IMR-90 (cell line): Measurements from ENCODE around the gene KBTBD8. TPM values are rescaled to one million over a fixed set of nuclear protein-coding genes. Genes with fewer than 3 reads are reported as not detected.

ENCODE experiments used
- ATAC-seq: fragments of 200-7000 bp; cut with Tn5 transposase; 2 replicates; pipeline ENCODE4 v1.9.1; 2020; ENCODE audit warnings: low read depth, mild to moderate bottlenecking, moderate library complexity
- BruUV-seq: library from RNA; stranded (reverse); fragments of 400-500 nt; replicated peaks from 2 replicates; lab custom pipeline; 2021; lab: Mats Ljungman, UMichigan
- CTCF ChIA-PET: fragments of 300-600 bp; formaldehyde crosslinking; extraction: SDS; loops from one replicate; lab custom pipeline; 2021; ENCODE audit warnings: antibody characterized with exemption; lab: Yijun Ruan, JAX
- POLR2A ChIA-PET: fragments of 300-600 bp; sonication (Branson Sonifier 250); formaldehyde crosslinking; loops from one replicate; lab custom pipeline; 2022; ENCODE audit warnings: antibody characterized with exemption; ENCODE audit not compliant: unreplicated experiment; lab: Charles Lee
- DNase-seq: peaks from one replicate; pipeline ENCODE4 v3.0.0; 2013
- H2AFZ ChIP-seq: replicated peaks from 2 replicates; pipeline ENCODE3; 2013; ENCODE audit warnings: low read length, mild to moderate bottlenecking; ENCODE audit not compliant: poor library complexity
- H2AK5ac ChIP-seq: 2 replicates; pipeline ENCODE4 v1.6.1; 2013; ENCODE audit warnings: low read depth, low read length, inconsistent platforms
- H2AK9ac ChIP-seq: replicated peaks from 2 replicates; pipeline ENCODE3; 2013; ENCODE audit warnings: mild to moderate bottlenecking, low read depth, low read length, moderate library complexity; ENCODE audit not compliant: poor library complexity
- H2BK120ac ChIP-seq: 2 replicates; pipeline ENCODE4 v1.6.1; 2013; ENCODE audit warnings: low read depth, low read length, inconsistent platforms
- H2BK15ac ChIP-seq: 3 replicates; pipeline ENCODE4 v1.6.1; 2013; ENCODE audit warnings: low read depth, low read length, inconsistent platforms
- H2BK20ac ChIP-seq: 2 replicates; pipeline ENCODE4 v1.6.1; 2013; ENCODE audit warnings: low read depth, mild to moderate bottlenecking, inconsistent platforms, low read length, moderate library complexity
- H2BK5ac ChIP-seq: 2 replicates; pipeline ENCODE4 v1.6.1; 2013; ENCODE audit warnings: mild to moderate bottlenecking, low read depth, low read length, inconsistent platforms; ENCODE audit not compliant: poor library complexity, severe bottlenecking
- H3K14ac ChIP-seq: replicated peaks from 2 replicates; pipeline ENCODE4 v1.6.1; 2013; ENCODE audit warnings: low read depth, low read length, inconsistent platforms
- H3K18ac ChIP-seq: 2 replicates; pipeline ENCODE4 v1.6.1; 2013; ENCODE audit warnings: low read depth, low read length, control low read depth
- H3K23ac ChIP-seq: 2 replicates; pipeline ENCODE4 v1.6.1; 2013; ENCODE audit warnings: low read depth, low read length, inconsistent platforms
- H3K27ac ChIP-seq: 2 replicates; pipeline ENCODE4 v1.5.1; 2013; ENCODE audit warnings: mild to moderate bottlenecking, control low read depth, low read length; ENCODE audit not compliant: insufficient read depth
- H3K27me3 ChIP-seq: 2 replicates; pipeline ENCODE4 v1.6.1; 2013; ENCODE audit warnings: low read length; ENCODE audit not compliant: control insufficient read depth, insufficient read depth
- H3K36me3 ChIP-seq: 2 replicates; pipeline ENCODE4 v1.6.1; 2013; ENCODE audit warnings: low read length, mixed read lengths; ENCODE audit not compliant: control insufficient read depth, insufficient read depth
- H3K4ac ChIP-seq: 2 replicates; pipeline ENCODE4 v1.6.1; 2013; ENCODE audit warnings: low read depth, low read length, inconsistent platforms
- H3K4me1 ChIP-seq: 2 replicates; pipeline ENCODE4 v1.6.1; 2013; ENCODE audit warnings: low read length, mixed read lengths; ENCODE audit not compliant: control insufficient read depth, insufficient read depth
- H3K4me2 ChIP-seq: 2 replicates; pipeline ENCODE4 v1.6.1; 2013; ENCODE audit warnings: low read depth, mild to moderate bottlenecking, control low read depth, low read length, moderate library complexity
- H3K4me3 ChIP-seq: 2 replicates; pipeline ENCODE4 v1.5.1; 2013; ENCODE audit warnings: low read depth, mild to moderate bottlenecking, control low read depth, low read length, moderate library complexity; ENCODE audit not compliant: insufficient read depth
- H3K56ac ChIP-seq: 2 replicates; pipeline ENCODE4 v1.6.1; 2013; ENCODE audit warnings: low read length, inconsistent platforms; ENCODE audit not compliant: insufficient read depth; ENCODE audit errors: extremely low read depth
- H3K79me1 ChIP-seq, 2 experiments: 2 replicates each; pipeline ENCODE4 v1.6.1; 2013; ENCODE audit warnings: low read length in 2 of 2, inconsistent platforms in 1 of 2, low read depth in 1 of 2
- H3K9ac ChIP-seq: 2 replicates; pipeline ENCODE4 v1.6.1; 2013; ENCODE audit warnings: low read depth, low read length, control low read depth
- H3K9me1 ChIP-seq: 2 replicates; pipeline ENCODE4 v1.6.1; 2013; ENCODE audit warnings: low read length, inconsistent platforms; ENCODE audit not compliant: insufficient read depth
- H3K9me3 ChIP-seq: 2 replicates; pipeline ENCODE4 v1.6.1; 2013; ENCODE audit warnings: low read length; ENCODE audit not compliant: control insufficient read depth, insufficient read depth
- H4K20me1 ChIP-seq: 2 replicates; pipeline ENCODE4 v1.6.1; 2013; ENCODE audit warnings: low read length, inconsistent platforms; ENCODE audit not compliant: insufficient read depth
- H4K5ac ChIP-seq: 2 replicates; pipeline ENCODE4 v1.6.1; 2013; ENCODE audit warnings: mild to moderate bottlenecking, low read depth, low read length, control low read depth
- H4K8ac ChIP-seq, 2 experiments: 2 replicates each; pipeline ENCODE4 v1.6.1; 2013; ENCODE audit warnings: low read depth in 2 of 2, low read length in 2 of 2, control low read depth in 1 of 2, inconsistent platforms in 1 of 2
- H4K91ac ChIP-seq: 2 replicates; pipeline ENCODE4 v1.6.1; 2013; ENCODE audit warnings: low read depth, low read length, inconsistent platforms; ENCODE audit not compliant: insufficient read depth
- MAFK ChIP-seq: IDR thresholded peaks from 2 replicates; pipeline ENCODE4 v1.6.1; 2012; ENCODE audit warnings: low read depth, low read length, improper control_type of control experiment
- MAZ ChIP-seq: IDR thresholded peaks from 2 replicates; pipeline ENCODE4 v1.6.1; 2012; ENCODE audit warnings: low read depth, mild to moderate bottlenecking, low read length, improper control_type of control experiment, moderate library complexity, borderline replicate concordance
- RAD21 ChIP-seq: IDR thresholded peaks from 2 replicates; pipeline ENCODE4 v1.6.1; 2012; ENCODE audit warnings: low read length, improper control_type of control experiment
- RFX5 ChIP-seq: IDR thresholded peaks from 2 replicates; pipeline ENCODE4 v1.8.0; 2012; ENCODE audit warnings: low read depth, mild to moderate bottlenecking, low read length, moderate library complexity
- SMC3 ChIP-seq: fragments of 150-350 bp; IDR thresholded peaks from 2 replicates; pipeline ENCODE4 v1.6.1; 2016; ENCODE audit warnings: low read depth, mild to moderate bottlenecking, antibody characterized with exemption, low read length, moderate library complexity
- WGBS, 2 experiments: methylation state at CpG; one replicate each; pipeline versions ENCODE4 v1.1.5 to v1.1.7; 2013; ENCODE audit warnings: missing lambda C conversion rate in 2 of 2; ENCODE audit not compliant: insufficient read length in 1 of 2; ENCODE audit errors: extremely low coverage in 2 of 2; 5-methylcytosine and 5-hydroxymethylcytosine counted together
- dilution Hi-C: fragments of 300-500 bp; cut with HindIII; formaldehyde crosslinking; loops from one replicate; pipeline ENCODE4 v1.14.3; 2018; ENCODE audit warnings: low sequenced_read_pairs; ENCODE audit not compliant: unreplicated experiment
- in situ Hi-C: fragments of 300-500 bp; cut with MboI; formaldehyde crosslinking; loops from 3 replicates; pipeline ENCODE4 v1.14.3; 2019; ENCODE audit warnings: low sequenced_read_pairs, inconsistent platforms, mixed read lengths
- intact Hi-C: fragments of 100-400 bp; cut with micrococcal nuclease; formaldehyde crosslinking; loops from 2 replicates; pipeline ENCODE4 v1.10.0; 2022
- polyA plus RNA-seq, 3 experiments: library from polyadenylated mRNA; depleted of rRNA; stranded (reverse); fragments of >200 nt; gene quantifications; 2 replicates each; pipeline ENCODE4 v1.2.3, GENCODE V29; 2012; ENCODE audit warnings: low replicate concordance in 1 of 3
- total RNA-seq: library from RNA; depleted of rRNA; stranded (reverse); fragments of >200 nt; gene quantifications from 2 replicates; pipeline ENCODE4 v1.2.3, GENCODE V29; 2012
- TF ChIP-seq, protein P1 (sequence below): fragments of 150-350 bp; IDR thresholded peaks from 2 replicates; pipeline ENCODE4 v1.6.1; 2016; ENCODE audit warnings: low read depth, mild to moderate bottlenecking, low read length, moderate library complexity, borderline replicate concordance

Gene KBTBD8
- total and polyA plus RNA-seq, 2 of the 4 experiments (the other 2 are of a cell fraction), result 1.5 to 8.6 TPM

DNA sequence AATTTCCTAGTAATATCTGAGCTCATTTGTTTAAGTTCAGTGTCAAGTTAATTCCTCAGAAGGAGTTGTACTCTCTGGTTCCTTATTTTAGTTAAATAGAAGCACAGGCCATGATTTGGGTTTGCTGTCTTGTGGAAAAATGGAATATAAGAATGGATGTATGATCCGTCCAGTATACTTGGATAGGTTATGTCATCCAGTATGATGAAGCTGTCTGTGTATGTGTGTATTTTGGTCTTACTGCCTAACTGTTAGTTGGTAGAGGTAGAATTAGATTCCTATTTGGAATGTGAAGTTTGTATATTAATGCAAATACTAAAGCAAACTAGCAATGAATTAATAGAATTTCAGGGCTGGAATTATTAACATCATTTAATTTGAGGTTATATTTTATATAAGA lies 7.9 kb downstream of the KBTBD8 start:
- Histone ChIP-seq H3K36me3 (peaks cover 2% of the 10 kb centered on the region; the same call in 1 of the 2 replicates), H2BK120ac (peak overlapping the region; percentile 79), H3K14ac (peak overlapping the region; percentile 55; the same call in 1 of the 2 replicates), H2BK15ac (peak overlapping the region; percentile 74; the same call in 1 of the 3 replicates), H3K27me3 (no peaks in the 10 kb centered on the region), H3K4ac (peak overlapping the region; percentile 25; the same call in 1 of the 2 replicates), H4K5ac (no peak overlapping the region), H3K9ac (no peak overlapping the region), H2BK5ac (peak overlapping the region; percentile 79), H3K4me1 (peaks cover 3% of the 10 kb centered on the region), H3K79me1 (peaks cover 9 to 37% of the 10 kb centered on the region in 2 experiments), H3K27ac (no peak overlapping the region), H3K4me3 (no peak overlapping the region), H3K56ac (no peak overlapping the region), H3K9me3 (no peaks in the 10 kb centered on the region), H3K18ac (peak overlapping the region; percentile 4; the same call in 1 of the 2 replicates), H2AFZ (no peak overlapping the region), H4K91ac (no peak overlapping the region; the same call in 1 of the 2 replicates), H3K4me2 (peak overlapping the region; percentile 49; the same call in 1 of the 2 replicates), H3K23ac (no peak overlapping the region), H4K20me1 (no peaks in the 10 kb centered on the region), H2AK9ac (no peak overlapping the region), H3K9me1 (peaks cover 10% of the 10 kb centered on the region; the same call in 1 of the 2 replicates), H4K8ac (0 out of 4 replicates have a peak overlapping the region, but pooled peaks of 1 of the 2 experiments have one; percentile 12), H2AK5ac (no peak overlapping the region), H2BK20ac (peak overlapping the region; percentile 33; the same call in 1 of the 2 replicates)
- ATAC-seq (no peak), DNase-seq (no peak)
- WGBS, 2 experiments, result no CpG with 5 or more reads among the region's 1 CpG
- TF ChIP-seq RAD21, result no peak
- TF ChIP-seq MAFK, result no peak
- TF ChIP-seq SMC3, result no peak
- no peak for TF ChIP-seq RFX5
- TF ChIP-seq, protein P1, sequence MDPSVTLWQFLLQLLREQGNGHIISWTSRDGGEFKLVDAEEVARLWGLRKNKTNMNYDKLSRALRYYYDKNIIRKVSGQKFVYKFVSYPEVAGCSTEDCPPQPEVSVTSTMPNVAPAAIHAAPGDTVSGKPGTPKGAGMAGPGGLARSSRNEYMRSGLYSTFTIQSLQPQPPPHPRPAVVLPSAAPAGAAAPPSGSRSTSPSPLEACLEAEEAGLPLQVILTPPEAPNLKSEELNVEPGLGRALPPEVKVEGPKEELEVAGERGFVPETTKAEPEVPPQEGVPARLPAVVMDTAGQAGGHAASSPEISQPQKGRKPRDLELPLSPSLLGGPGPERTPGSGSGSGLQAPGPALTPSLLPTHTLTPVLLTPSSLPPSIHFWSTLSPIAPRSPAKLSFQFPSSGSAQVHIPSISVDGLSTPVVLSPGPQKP, result no peak
- no peak for TF ChIP-seq MAZ
- dilution Hi-C loops, result no loop called here
- ChIA-PET POLR2A (no interaction called here), CTCF (interaction anchor here (0.6 to 1.7 kb wide), 3 partner anchors 15 to 34 kb away, joined by 3 to 6 read pairs (median 6); no protein-coding TSS in a partner anchor)
- intact Hi-C loops, result no loop called here
- no TSS peak for BruUV-seq
- in situ Hi-C loops, result no loop called here
